ENCODE data around the gene MT2A.
"Not testable (repeated sequence)": the region's sequence is repeated elsewhere in the genome, so short reads cannot be mapped to it uniquely, and the experiment has no call there.

The MT2A gene

DNA sequence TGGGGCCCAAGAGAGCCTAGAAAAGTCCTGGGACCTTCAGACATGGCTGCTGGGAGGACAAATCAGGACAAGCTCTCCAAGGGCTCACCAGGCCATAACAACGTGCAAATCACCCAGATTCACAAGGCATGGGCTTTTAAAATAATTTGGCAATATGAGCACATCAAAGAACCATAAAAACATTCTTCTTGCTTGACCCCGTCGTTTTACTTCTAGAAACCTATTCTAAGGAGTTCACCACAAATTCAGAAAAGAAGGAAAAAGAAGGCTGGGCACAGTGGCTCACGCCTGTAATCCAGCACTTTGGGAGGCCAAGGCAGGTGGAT is 31.1 kb upstream of the MT2A start:
- no peak overlapping the region for H3K4me2 ChIP-seq (ENCODE audit: low read depth, low read length, poor library complexity, severe bottlenecking)
- H3K9ac ChIP-seq (ENCODE audit: low read length): no peak overlapping the region
- H3K9me3 ChIP-seq (ENCODE audit: insufficient read depth, low read length): no peaks in the 10 kb centered on the region
- TF ChIP-seq, protein P1, sequence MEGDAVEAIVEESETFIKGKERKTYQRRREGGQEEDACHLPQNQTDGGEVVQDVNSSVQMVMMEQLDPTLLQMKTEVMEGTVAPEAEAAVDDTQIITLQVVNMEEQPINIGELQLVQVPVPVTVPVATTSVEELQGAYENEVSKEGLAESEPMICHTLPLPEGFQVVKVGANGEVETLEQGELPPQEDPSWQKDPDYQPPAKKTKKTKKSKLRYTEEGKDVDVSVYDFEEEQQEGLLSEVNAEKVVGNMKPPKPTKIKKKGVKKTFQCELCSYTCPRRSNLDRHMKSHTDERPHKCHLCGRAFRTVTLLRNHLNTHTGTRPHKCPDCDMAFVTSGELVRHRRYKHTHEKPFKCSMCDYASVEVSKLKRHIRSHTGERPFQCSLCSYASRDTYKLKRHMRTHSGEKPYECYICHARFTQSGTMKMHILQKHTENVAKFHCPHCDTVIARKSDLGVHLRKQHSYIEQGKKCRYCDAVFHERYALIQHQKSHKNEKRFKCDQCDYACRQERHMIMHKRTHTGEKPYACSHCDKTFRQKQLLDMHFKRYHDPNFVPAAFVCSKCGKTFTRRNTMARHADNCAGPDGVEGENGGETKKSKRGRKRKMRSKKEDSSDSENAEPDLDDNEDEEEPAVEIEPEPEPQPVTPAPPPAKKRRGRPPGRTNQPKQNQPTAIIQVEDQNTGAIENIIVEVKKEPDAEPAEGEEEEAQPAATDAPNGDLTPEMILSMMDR (IDR thresholded peaks at IDR 0.05; ENCODE audit: insufficient read depth, low read length, poor library complexity, severe bottlenecking): no peak
- no peak for TF ChIP-seq EZH2phosphoT487 (conservative IDR thresholded peaks at IDR 0.05; ENCODE audit: low read length)
- no peaks in the 10 kb centered on the region for H3K9me2 ChIP-seq (replicated peaks; ENCODE audit: insufficient read depth, low read length)
- peak overlapping the region; percentile 16 for H2AFZ ChIP-seq (ENCODE audit: low read depth, low read length, severe bottlenecking)
- H3F3A ChIP-seq (ENCODE audit: insufficient read depth): no peaks in the 10 kb centered on the region
- H3K36me3 ChIP-seq (ENCODE audit: low read length): no peaks in the 10 kb centered on the region
- no peaks in the 10 kb centered on the region for H3K27me3 ChIP-seq (ENCODE audit: low read length)
- no peak overlapping the region for H3K4me3 ChIP-seq (ENCODE audit: insufficient read depth, low read length, poor library complexity, severe bottlenecking)
- H3K27ac ChIP-seq (ENCODE audit: low read depth, low read length): no peak overlapping the region
- no peaks in the 10 kb centered on the region for H3K79me2 ChIP-seq (ENCODE audit: insufficient read depth, low read length)
- no peaks in the 10 kb centered on the region for H4K20me1 ChIP-seq (ENCODE audit: low read depth, low read length)

DNA sequence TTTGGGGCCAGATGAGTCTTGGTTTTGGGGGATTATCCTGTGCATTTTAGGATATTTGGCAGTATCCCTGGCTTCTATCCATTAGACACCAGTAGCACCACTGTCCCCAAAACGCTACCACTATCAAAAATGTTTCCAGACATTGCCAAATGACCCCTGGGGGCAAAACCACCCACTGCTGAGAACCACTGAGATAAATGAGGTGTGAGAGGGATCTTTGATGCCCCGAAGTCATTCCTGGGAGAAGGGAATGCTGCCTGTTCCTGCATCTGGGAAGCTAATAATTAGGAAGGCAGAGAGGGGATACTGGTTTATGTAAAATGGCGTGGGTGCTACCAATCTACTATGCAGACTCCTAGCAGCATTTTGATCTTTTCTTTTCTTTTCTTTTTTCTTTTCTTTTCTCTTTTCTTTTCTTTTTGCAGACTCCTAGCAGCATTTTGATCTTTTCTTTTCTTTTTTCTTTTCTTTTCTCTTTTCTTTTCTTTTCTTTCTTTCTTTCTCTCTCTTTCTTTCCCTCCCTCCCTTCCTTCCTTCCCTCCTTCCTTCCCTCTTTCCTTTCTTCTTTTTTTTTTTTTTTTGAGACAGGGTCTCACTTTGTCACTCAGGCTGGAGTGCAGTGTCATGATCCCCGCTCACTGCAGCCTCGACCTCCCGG is 27.9 kb upstream of the MT2A start:
- H3K9me2 ChIP-seq (replicated peaks; ENCODE audit: insufficient read depth, low read length): no peaks in the 10 kb centered on the region
- H4K20me1 ChIP-seq (ENCODE audit: low read depth, low read length): no peaks in the 10 kb centered on the region
- TF ChIP-seq, protein P1 (IDR thresholded peaks at IDR 0.05; ENCODE audit: insufficient read depth, low read length, poor library complexity, severe bottlenecking): no peak
- TF ChIP-seq EZH2phosphoT487 (conservative IDR thresholded peaks at IDR 0.05; ENCODE audit: low read length): no peak
- H3K9me3 ChIP-seq (ENCODE audit: insufficient read depth, low read length): no peaks in the 10 kb centered on the region
- H3K36me3 ChIP-seq (ENCODE audit: low read length): no peaks in the 10 kb centered on the region
- H3K27me3 ChIP-seq (ENCODE audit: low read length): no peaks in the 10 kb centered on the region
- H3K79me2 ChIP-seq (ENCODE audit: insufficient read depth, low read length): no peaks in the 10 kb centered on the region
- H3K9ac ChIP-seq (ENCODE audit: low read length): no peak overlapping the region
- no peak overlapping the region for H3K27ac ChIP-seq (ENCODE audit: low read depth, low read length)
- H3F3A ChIP-seq (ENCODE audit: insufficient read depth): no peaks in the 10 kb centered on the region
- H2AFZ ChIP-seq (ENCODE audit: low read depth, low read length, severe bottlenecking): no peak overlapping the region
- no peak overlapping the region for H3K4me2 ChIP-seq (ENCODE audit: low read depth, low read length, poor library complexity, severe bottlenecking)
- no peak overlapping the region for H3K4me3 ChIP-seq (ENCODE audit: insufficient read depth, low read length, poor library complexity, severe bottlenecking)

DNA sequence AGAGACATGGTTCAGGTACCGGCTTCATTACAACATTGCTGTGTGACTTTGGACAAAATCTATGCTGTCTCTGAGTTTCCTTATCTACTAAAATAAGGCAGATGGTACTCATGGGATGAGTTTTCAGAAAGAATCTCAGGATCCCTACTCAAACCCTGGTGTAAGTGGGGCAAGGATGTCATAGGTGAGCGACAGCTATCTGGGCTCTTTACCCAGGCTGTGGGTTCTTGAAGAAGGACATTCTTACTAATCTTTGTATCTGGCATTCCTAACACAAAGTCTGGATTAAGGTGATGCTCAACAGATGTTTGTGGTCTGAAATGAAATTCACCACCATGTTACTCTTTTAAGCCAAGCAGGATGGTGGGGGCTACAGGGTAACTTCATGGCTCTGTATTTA is 25.5 kb upstream of the MT2A start:
- not testable (repeated sequence) for H3F3A ChIP-seq (ENCODE audit: insufficient read depth); H3K36me3 ChIP-seq (ENCODE audit: low read length); H3K79me2 ChIP-seq (ENCODE audit: insufficient read depth, low read length); H3K9me3 ChIP-seq (ENCODE audit: insufficient read depth, low read length); H3K4me2 ChIP-seq (ENCODE audit: low read depth, low read length, poor library complexity, severe bottlenecking); H3K4me3 ChIP-seq (ENCODE audit: insufficient read depth, low read length, poor library complexity, severe bottlenecking); H3K9ac ChIP-seq (ENCODE audit: low read length); H4K20me1 ChIP-seq (ENCODE audit: low read depth, low read length); H3K27ac ChIP-seq (ENCODE audit: low read depth, low read length); H3K9me2 ChIP-seq (replicated peaks; ENCODE audit: insufficient read depth, low read length); H2AFZ ChIP-seq (ENCODE audit: low read depth, low read length, severe bottlenecking); H3K27me3 ChIP-seq (ENCODE audit: low read length)

DNA sequence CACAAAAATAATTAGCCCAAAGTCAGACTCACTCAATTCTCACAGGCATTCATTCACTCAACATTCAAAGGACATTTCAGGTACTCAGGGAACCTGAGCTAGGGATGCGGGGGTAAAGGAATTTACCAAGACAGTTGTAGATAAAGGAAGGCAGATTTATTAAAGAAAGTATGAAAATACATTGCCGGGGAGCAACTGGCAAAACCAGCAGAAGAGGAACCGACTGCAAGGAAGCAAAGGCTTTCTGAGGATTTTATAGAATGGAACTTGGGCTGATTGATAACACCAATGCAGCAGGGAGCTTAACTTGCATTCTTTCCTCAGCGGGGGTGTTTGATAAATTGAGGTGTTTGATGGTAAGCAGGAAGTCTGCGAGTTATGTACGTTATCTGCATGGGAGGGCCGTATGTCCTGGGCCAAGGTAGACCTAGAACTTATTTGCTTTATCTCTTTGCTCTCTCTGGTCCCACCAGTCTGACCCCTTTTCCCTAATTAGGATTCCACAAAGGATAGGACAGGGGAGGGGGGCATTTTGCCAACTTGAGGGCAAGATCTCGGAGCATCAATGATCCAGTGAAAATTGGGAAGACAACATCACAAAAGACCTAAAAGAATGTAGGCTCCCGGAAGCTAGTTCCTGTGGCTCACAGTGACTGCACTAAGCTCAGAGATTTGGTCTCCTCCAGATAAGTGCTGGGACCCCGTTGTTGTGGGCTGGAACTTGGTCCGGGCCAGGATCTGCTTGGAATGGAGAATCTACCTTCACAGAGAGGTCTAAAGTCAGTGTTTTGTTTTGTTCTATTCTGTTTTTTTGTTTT is 24.8 kb upstream of the MT2A start:
- Histone ChIP-seq H3K4me2 (ENCODE audit: low read depth, low read length, poor library complexity, severe bottlenecking) (no peak overlapping the region), H3K27me3 (ENCODE audit: low read length) (no peaks in the 10 kb centered on the region), H3K79me2 (ENCODE audit: insufficient read depth, low read length) (no peaks in the 10 kb centered on the region), H3K4me3 (ENCODE audit: insufficient read depth, low read length, poor library complexity, severe bottlenecking) (no peak overlapping the region), H3K36me3 (ENCODE audit: low read length) (no peaks in the 10 kb centered on the region), H2AFZ (ENCODE audit: low read depth, low read length, severe bottlenecking) (no peak overlapping the region), H3F3A (ENCODE audit: insufficient read depth) (no peaks in the 10 kb centered on the region), H4K20me1 (ENCODE audit: low read depth, low read length) (no peaks in the 10 kb centered on the region), H3K9me3 (ENCODE audit: insufficient read depth, low read length) (no peaks in the 10 kb centered on the region), H3K9ac (ENCODE audit: low read length) (no peak overlapping the region), H3K27ac (ENCODE audit: low read depth, low read length) (no peak overlapping the region), H3K9me2 (replicated peaks; ENCODE audit: insufficient read depth, low read length) (no peaks in the 10 kb centered on the region)
- no peak for TF ChIP-seq EZH2phosphoT487 (conservative IDR thresholded peaks at IDR 0.05; ENCODE audit: low read length)
- TF ChIP-seq, protein P1 (IDR thresholded peaks at IDR 0.05; ENCODE audit: insufficient read depth, low read length, poor library complexity, severe bottlenecking): no peak

Measured in SU-DHL-6 (cell line).